SK-N-SH (cell line): ENCODE measurements around the gene NPFFR1.

ENCODE experiments used
- CTCF ChIP-seq: fragments of 200-600 bp; sonication (generic); IDR thresholded peaks from 2 replicates; pipeline ENCODE4 v1.6.1; 2017; ENCODE audit warnings: antibody characterized with exemption, mild to moderate bottlenecking, moderate library complexity
- EP300 ChIP-seq, 2 experiments: IDR thresholded peaks; 2 replicates each; pipeline versions ENCODE4 v1.4.0 to v1.6.1; 2012; ENCODE audit warnings: borderline replicate concordance in 1 of 2, low read depth in 1 of 2, low read length in 1 of 2
- EZH2phosphoT487 ChIP-seq: fragments of 200-600 bp; sonication (generic); IDR thresholded peaks from 2 replicates; pipeline ENCODE4 v1.6.1; 2017; ENCODE audit warnings: low read depth, mixed run types, mild to moderate bottlenecking, antibody characterized with exemption, moderate library complexity, borderline replicate concordance
- GABPA ChIP-seq: IDR thresholded peaks from 2 replicates; pipeline ENCODE4 v1.4.0; 2012; ENCODE audit warnings: low read depth, mild to moderate bottlenecking
- GATA2 ChIP-seq: sonication (generic); formaldehyde crosslinking; IDR thresholded peaks from 2 replicates; pipeline ENCODE4 v1.5.0; 2020; ENCODE audit warnings: mild to moderate bottlenecking, missing genetic modification reagents
- MXI1 ChIP-seq: IDR thresholded peaks from 2 replicates; pipeline ENCODE4 v1.6.1; 2012; ENCODE audit warnings: mild to moderate bottlenecking, low read depth, low read length, improper control_type of control experiment
- POLR2AphosphoS5 ChIP-seq: IDR thresholded peaks from 2 replicates; pipeline ENCODE4 v1.6.1; 2012; ENCODE audit warnings: low read depth, low read length
- REST ChIP-seq: IDR thresholded peaks from 2 replicates; pipeline ENCODE4 v1.6.1; 2012; ENCODE audit warnings: mild to moderate bottlenecking, low read depth, low read length, moderate library complexity
- RFX5 ChIP-seq: IDR thresholded peaks from 2 replicates; pipeline ENCODE4 v1.6.1; 2012; ENCODE audit warnings: mild to moderate bottlenecking, improper control_type of control experiment, low read length
- RXRA ChIP-seq: IDR thresholded peaks from 2 replicates; pipeline ENCODE4 v1.4.0; 2012; ENCODE audit warnings: low read depth, mild to moderate bottlenecking, borderline replicate concordance
- SMC3 ChIP-seq: IDR thresholded peaks from 2 replicates; pipeline ENCODE4 v1.6.1; 2012; ENCODE audit warnings: low read depth, low read length, improper control_type of control experiment
- TAF1 ChIP-seq: IDR thresholded peaks from 2 replicates; pipeline ENCODE4 v1.6.1; 2012; ENCODE audit warnings: low read depth, mild to moderate bottlenecking, low read length, moderate library complexity, borderline replicate concordance
- TEAD4 ChIP-seq: IDR thresholded peaks from 2 replicates; pipeline ENCODE4 v1.4.0; 2012; ENCODE audit warnings: mild to moderate bottlenecking, borderline replicate concordance; ENCODE audit not compliant: insufficient read depth
- USF1 ChIP-seq: IDR thresholded peaks from 2 replicates; pipeline ENCODE4 v1.4.0; 2012; ENCODE audit warnings: low read depth, borderline replicate concordance

GRCh38 chr10:70270952-70271351 lies 12.9 kb downstream of the NPFFR1 start:
- TF ChIP-seq CTCF (no peak), GABPA (no peak), TEAD4 (no peak), MXI1 (no peak), TAF1 (no peak), SMC3 (no peak), EP300 (IDR thresholded peaks at IDR 0.05; ENCODE audit: borderline replicate concordance in 1 of 2, low read depth in 1 of 2, low read length in 1 of 2) (no peak), REST (no peak), EZH2phosphoT487 (no peak), GATA2 (CRISPR knock-in tag) (no peak), POLR2AphosphoS5 (no peak), USF1 (no peak), RFX5 (no peak), RXRA (no peak)
